ENCODE data around the gene CMSS1. TPM values are rescaled to one million over a fixed set of nuclear protein-coding genes. Genes with fewer than 3 reads are reported as not detected.

The CMSS1 gene
- total RNA-seq, 1 experiment from 2014 or later = 70.6 TPM

- Mint-ChIP-seq H3K36me3 (no peaks in the 10 kb centered on the region), H3K9me3 (no peaks in the 10 kb centered on the region), H3K4me3 (no peak overlapping the region), H3K4me1 (no peaks in the 10 kb centered on the region), H3K27me3 (ENCODE audit: low read depth) (no peaks in the 10 kb centered on the region), H3K27ac (no peak overlapping the region)
- POLR2A ChIA-PET = no interaction called here
- no peak for TF ChIP-seq MAX (CRISPR knock-in tag; IDR thresholded peaks at IDR 0.05)
- no peak for TF ChIP-seq ATF3 (CRISPR knock-in tag; conservative IDR thresholded peaks at IDR 0.05)
- TF ChIP-seq ELF4 (CRISPR knock-in tag; IDR thresholded peaks at IDR 0.05; ENCODE audit: low read depth) = no peak
- TF ChIP-seq ETV6 (CRISPR knock-in tag; IDR thresholded peaks at IDR 0.05) = no peak
- no peak for TF ChIP-seq FOXK1 (CRISPR knock-in tag; IDR thresholded peaks at IDR 0.05)
- TF ChIP-seq MXD4 (CRISPR knock-in tag; IDR thresholded peaks at IDR 0.05; ENCODE audit: borderline replicate concordance) = no peak
- no peak for TF ChIP-seq ZNF317 (CRISPR knock-in tag; IDR thresholded peaks at IDR 0.05; ENCODE audit: borderline replicate concordance, low read depth)
- TF ChIP-seq NR1H2 (CRISPR knock-in tag; IDR thresholded peaks at IDR 0.05) = no peak
- no peak for TF ChIP-seq USF2 (CRISPR knock-in tag; IDR thresholded peaks at IDR 0.05)
- TF ChIP-seq KAT7 (CRISPR knock-in tag; IDR thresholded peaks at IDR 0.05; ENCODE audit: borderline replicate concordance) = no peak
- TF ChIP-seq SOX15 (CRISPR knock-in tag; IDR thresholded peaks at IDR 0.05) = no peak
- TF ChIP-seq NFATC4 (CRISPR knock-in tag; IDR thresholded peaks at IDR 0.05) = no peak
- TF ChIP-seq ZNF416 (CRISPR knock-in tag; IDR thresholded peaks at IDR 0.05) = no peak
- no peak for TF ChIP-seq ARID4B (CRISPR knock-in tag; IDR thresholded peaks at IDR 0.05; ENCODE audit: borderline replicate concordance)
- TF ChIP-seq NFYB (CRISPR knock-in tag; conservative IDR thresholded peaks at IDR 0.05; ENCODE audit: low read depth) = no peak
- no peak for TF ChIP-seq PRDM15 (CRISPR knock-in tag; IDR thresholded peaks at IDR 0.05)
- TF ChIP-seq SP1 (CRISPR knock-in tag; conservative IDR thresholded peaks at IDR 0.05) = no peak
- no peak for TF ChIP-seq ERG (CRISPR knock-in tag; IDR thresholded peaks at IDR 0.05)
- CTCF ChIA-PET = interaction anchor here (0.6 to 1.3 kb wide), 6 partner anchors 12 to 812 kb away, joined by 3 to 6 read pairs (median 4); partner anchors contain the start of gene COL8A1
- ATAC-seq = peak; percentile 97
- DNase-seq (ENCODE audit: low spot score) = peak; percentile 17
These were observed 28.5 kb upstream of the CMSS1 start for GRCh38 chr3:99789011-99789721.
